ENCODE results near the gene OLFML2A.

OLFML2A gene

DNA sequence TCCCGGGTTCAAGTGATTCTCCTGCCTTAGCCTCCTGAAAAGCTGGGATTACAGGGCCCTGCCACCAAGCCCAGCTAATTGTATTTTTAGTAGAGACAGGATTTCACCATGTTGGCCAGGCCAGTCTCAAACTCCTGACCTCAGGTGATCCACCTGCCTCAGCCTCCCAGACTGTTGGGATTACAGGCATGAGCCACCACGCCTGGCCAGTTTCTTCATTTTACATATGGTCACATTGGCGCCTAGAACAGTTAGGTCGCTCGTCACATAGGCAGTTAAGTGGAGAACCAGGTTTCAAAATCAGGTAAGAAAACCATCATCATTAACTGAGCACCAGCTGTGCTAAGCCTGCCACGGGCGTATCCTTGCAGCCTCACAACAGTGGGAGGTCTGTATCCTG lies 36.1 kb downstream of the OLFML2A start:
- POLR2A ChIA-PET: interaction anchor here (0.6 to 3.2 kb wide), 6 partner anchors 10 to 43 kb away, joined by 3 to 13 read pairs (median 8); no protein-coding TSS in a partner anchor
- H3K9me3 ChIP-seq (ENCODE audit: control insufficient read depth, insufficient read depth, low read depth, low read length): no peaks in the 10 kb centered on the region
- H3K4me3 ChIP-seq (ENCODE audit: low read depth, low read length): no peak overlapping the region
- 0 out of 2 replicates have a peak, but pooled peaks cover 3% of the 10 kb centered on the region for H3K4me1 ChIP-seq (ENCODE audit: control insufficient read depth, insufficient read depth, low read length)
- TF ChIP-seq KLF7 (tag by site-specific recombination; IDR thresholded peaks at IDR 0.05; ENCODE audit: borderline replicate concordance): no peak
- peak; percentile 51 for TF ChIP-seq ZIC2 (tag by site-specific recombination; IDR thresholded peaks at IDR 0.05)
- CTCF ChIA-PET: interaction anchor here (0.6 to 10.0 kb wide), 6 partner anchors 10 to 41 kb away, joined by 3 to 97 read pairs (median 7); partner anchors contain the start of genes NR6A1, OLFML2A and WDR38
- H3K27ac ChIP-seq (ENCODE audit: extremely low read depth, low read depth, low read length): no peak overlapping the region; the same call in 1 of the 2 replicates
- H3K36me3 ChIP-seq (ENCODE audit: control insufficient read depth in 2 of 2, insufficient read depth in 1 of 2, low read length in 2 of 2): no peaks in the 10 kb centered on the region

- Histone ChIP-seq H3K4me1 (ENCODE audit: control insufficient read depth, insufficient read depth, low read length) (0 out of 2 replicates have a peak, but pooled peaks cover 3% of the 10 kb centered on the region), H3K27ac (ENCODE audit: extremely low read depth, low read depth, low read length) (no peak overlapping the region), H3K36me3 (ENCODE audit: control insufficient read depth in 2 of 2, insufficient read depth in 1 of 2, low read length in 2 of 2) (no peaks in the 10 kb centered on the region), H3K4me3 (ENCODE audit: low read depth, low read length) (no peak overlapping the region), H3K9me3 (ENCODE audit: control insufficient read depth, insufficient read depth, low read depth, low read length) (no peaks in the 10 kb centered on the region)
- TF ChIP-seq REPIN1 (tag by site-specific recombination; IDR thresholded peaks at IDR 0.05; ENCODE audit: low read depth) (no peak), KLF9 (tag by site-specific recombination; IDR thresholded peaks at IDR 0.05; ENCODE audit: low read depth) (no peak)
- ChIA-PET CTCF (interaction anchor here (0.6 to 10.0 kb wide), 5 partner anchors 10 to 40 kb away, joined by 3 to 97 read pairs (median 10); partner anchors contain the start of genes NR6A1, OLFML2A and WDR38), POLR2A (interaction anchor here (0.6 to 3.2 kb wide), 4 partner anchors 10 to 49 kb away, joined by 3 to 13 read pairs (median 6); no protein-coding TSS in a partner anchor)
Observed at GRCh38 chr9:124813501-124814163, 36.7 kb downstream of the OLFML2A start.

DNA sequence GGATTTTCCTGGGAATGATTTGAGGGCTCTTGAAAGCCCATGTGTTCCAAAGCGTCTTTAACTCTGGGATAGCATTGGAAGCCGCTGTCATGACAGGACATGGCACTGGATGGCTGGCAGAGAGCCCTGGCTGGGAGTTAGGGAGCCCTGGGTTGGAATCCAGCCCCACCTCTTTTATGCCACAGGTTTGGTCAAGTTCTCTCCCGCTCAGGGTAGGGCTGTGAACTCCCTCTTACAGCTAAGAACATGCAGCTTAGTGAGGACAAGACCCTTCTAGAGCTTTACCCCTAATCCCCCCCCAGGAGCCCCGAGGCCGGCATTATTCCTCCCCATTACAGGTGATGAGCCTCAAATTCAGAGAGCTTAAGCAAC lies 37.2 kb downstream of the OLFML2A start:
- CTCF ChIA-PET: interaction anchor here (0.6 to 10.0 kb wide), 5 partner anchors 21 to 40 kb away, joined by 3 to 97 read pairs (median 10); partner anchors contain the start of genes NR6A1, OLFML2A and WDR38
- TF ChIP-seq, protein P1, sequence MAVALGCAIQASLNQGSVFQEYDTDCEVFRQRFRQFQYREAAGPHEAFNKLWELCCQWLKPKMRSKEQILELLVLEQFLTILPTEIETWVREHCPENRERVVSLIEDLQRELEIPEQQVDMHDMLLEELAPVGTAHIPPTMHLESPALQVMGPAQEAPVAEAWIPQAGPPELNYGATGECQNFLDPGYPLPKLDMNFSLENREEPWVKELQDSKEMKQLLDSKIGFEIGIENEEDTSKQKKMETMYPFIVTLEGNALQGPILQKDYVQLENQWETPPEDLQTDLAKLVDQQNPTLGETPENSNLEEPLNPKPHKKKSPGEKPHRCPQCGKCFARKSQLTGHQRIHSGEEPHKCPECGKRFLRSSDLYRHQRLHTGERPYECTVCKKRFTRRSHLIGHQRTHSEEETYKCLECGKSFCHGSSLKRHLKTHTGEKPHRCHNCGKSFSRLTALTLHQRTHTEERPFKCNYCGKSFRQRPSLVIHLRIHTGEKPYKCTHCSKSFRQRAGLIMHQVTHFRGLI (tag by site-specific recombination; IDR thresholded peaks at IDR 0.05): peak; percentile 70
- no peak for TF ChIP-seq SCRT1 (tag by site-specific recombination; IDR thresholded peaks at IDR 0.05; ENCODE audit: borderline replicate concordance)
- POLR2A ChIA-PET: interaction anchor here (0.8 to 3.2 kb wide), 2 partner anchors 21 to 48 kb away, joined by 3 to 13 read pairs; no protein-coding TSS in a partner anchor

DNA sequence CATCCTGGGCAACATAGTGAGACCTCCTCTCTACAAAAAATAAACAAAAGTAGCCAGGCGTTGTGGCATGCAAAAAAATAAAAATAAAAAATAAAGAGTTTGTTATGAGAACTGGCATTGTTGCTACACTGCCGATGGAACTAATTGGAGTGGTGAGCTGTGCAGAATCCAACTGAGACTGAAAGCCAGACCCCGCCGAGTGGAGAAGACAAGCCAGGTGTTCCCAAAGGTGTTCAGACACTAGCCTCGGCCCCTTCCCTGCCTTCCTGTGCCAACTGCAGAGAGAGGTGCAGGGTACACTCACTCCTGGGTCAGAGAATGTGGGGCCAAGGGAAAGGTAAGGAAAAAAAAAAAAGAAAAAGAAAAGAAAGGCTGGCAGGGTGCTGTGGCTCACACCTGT lies 38.7 kb downstream of the OLFML2A start:
- no peak for TF ChIP-seq ZNF132 (tag by site-specific recombination; IDR thresholded peaks at IDR 0.05; ENCODE audit: borderline replicate concordance)
- TF ChIP-seq OVOL3 (tag by site-specific recombination; IDR thresholded peaks at IDR 0.05): no peak
- TF ChIP-seq ZNF548 (tag by site-specific recombination; IDR thresholded peaks at IDR 0.05): no peak
- TF ChIP-seq ZNF214 (tag by site-specific recombination; IDR thresholded peaks at IDR 0.05; ENCODE audit: borderline replicate concordance): no peak
- TF ChIP-seq ZNF600 (tag by site-specific recombination; IDR thresholded peaks at IDR 0.05): no peak
- TF ChIP-seq BCL6B (tag by site-specific recombination; IDR thresholded peaks at IDR 0.05): no peak
- TF ChIP-seq ZNF169 (tag by site-specific recombination; IDR thresholded peaks at IDR 0.05): no peak
- TF ChIP-seq ZNF133 (tag by site-specific recombination; IDR thresholded peaks at IDR 0.05): no peak
- no peak for TF ChIP-seq ZNF223 (tag by site-specific recombination; IDR thresholded peaks at IDR 0.05)
- no peak for TF ChIP-seq ZNF544 (tag by site-specific recombination; IDR thresholded peaks at IDR 0.05)
- TF ChIP-seq ZNF514 (tag by site-specific recombination; IDR thresholded peaks at IDR 0.05): no peak
- no peak for TF ChIP-seq ZNF350 (tag by site-specific recombination; IDR thresholded peaks at IDR 0.05)
- no peak for TF ChIP-seq ZSCAN18 (tag by site-specific recombination; IDR thresholded peaks at IDR 0.05)
- no peak for TF ChIP-seq ZNF23 (tag by site-specific recombination; IDR thresholded peaks at IDR 0.05; ENCODE audit: borderline replicate concordance)
- TF ChIP-seq SP3 (tag by site-specific recombination; IDR thresholded peaks at IDR 0.05): no peak
- no peak overlapping the region for H3K27ac ChIP-seq (ENCODE audit: extremely low read depth, low read depth, low read length)
- 0 out of 2 replicates have a peak, but pooled peaks cover 3% of the 10 kb centered on the region for H3K4me1 ChIP-seq (ENCODE audit: control insufficient read depth, insufficient read depth, low read length)
- H3K4me3 ChIP-seq (ENCODE audit: low read depth, low read length): no peak overlapping the region
- no peaks in the 10 kb centered on the region for H3K36me3 ChIP-seq (ENCODE audit: control insufficient read depth in 2 of 2, insufficient read depth in 1 of 2, low read length in 2 of 2)
- no peaks in the 10 kb centered on the region for H3K9me3 ChIP-seq (ENCODE audit: control insufficient read depth, insufficient read depth, low read depth, low read length)
- CTCF ChIA-PET: interaction anchor here (0.6 to 6.6 kb wide), 6 partner anchors 14 to 55 kb away, joined by 3 to 75 read pairs (median 4); partner anchors contain the start of gene WDR38
- POLR2A ChIA-PET: interaction anchor here (0.7 kb wide), 1 partner anchor 31 kb away, joined by 4 read pairs; no protein-coding TSS in a partner anchor

More for the DNA sequence above, 37.2 kb downstream of the OLFML2A start:
- H3K36me3 ChIP-seq (ENCODE audit: control insufficient read depth in 2 of 2, insufficient read depth in 1 of 2, low read length in 2 of 2): no peaks in the 10 kb centered on the region
- H3K4me1 ChIP-seq (ENCODE audit: control insufficient read depth, insufficient read depth, low read length): 0 out of 2 replicates have a peak, but pooled peaks cover 3% of the 10 kb centered on the region
- H3K27ac ChIP-seq (ENCODE audit: extremely low read depth, low read depth, low read length): no peak overlapping the region
- H3K9me3 ChIP-seq (ENCODE audit: control insufficient read depth, insufficient read depth, low read depth, low read length): no peaks in the 10 kb centered on the region
- H3K4me3 ChIP-seq (ENCODE audit: low read depth, low read length): no peak overlapping the region

Data from HEK293 (cell line).